NT2/D1 (cell line): Measurements from ENCODE around the gene PFKP.
"Not testable (repeated sequence)": the region's sequence is repeated elsewhere in the genome, so short reads cannot be mapped to it uniquely, and the experiment has no call there.

Experiments used
- DNase-seq: peaks from one replicate; pipeline ENCODE4 v3.0.0-alpha.2; 2011; ENCODE audit warnings: low read depth, low spot score
- H3K27me3 ChIP-seq: 2 replicates; pipeline ENCODE4 v1.6.0; 2011; ENCODE audit warnings: mild to moderate bottlenecking; ENCODE audit not compliant: insufficient read length, insufficient read depth
- H3K36me3 ChIP-seq: 2 replicates; pipeline ENCODE4 v1.6.1; 2011; ENCODE audit warnings: mild to moderate bottlenecking, low read length, mixed read lengths; ENCODE audit not compliant: insufficient read depth, insufficient read length
- H3K4me1 ChIP-seq: 2 replicates; pipeline ENCODE4 v1.5.1; 2011; ENCODE audit not compliant: insufficient read depth, insufficient read length
- H3K4me3 ChIP-seq: 2 replicates; pipeline ENCODE4 v1.5.1; 2011; ENCODE audit warnings: low read depth; ENCODE audit not compliant: insufficient read length
- H3K9ac ChIP-seq: 2 replicates; pipeline ENCODE4 v1.6.0; 2011; ENCODE audit warnings: low read depth; ENCODE audit not compliant: insufficient read length
- H3K9me3 ChIP-seq: 2 replicates; pipeline ENCODE4 v1.5.1; 2011; ENCODE audit warnings: mild to moderate bottlenecking, low read length; ENCODE audit not compliant: insufficient read depth
- SUZ12 ChIP-seq: IDR thresholded peaks from 2 replicates; pipeline ENCODE4 v1.6.1; 2011; ENCODE audit not compliant: insufficient read length, insufficient read depth; ENCODE audit errors: extremely low read depth
- YY1 ChIP-seq: IDR thresholded peaks from 2 replicates; pipeline ENCODE4 v1.6.1; 2011; ENCODE audit not compliant: insufficient read length, insufficient read depth
- ZNF274 ChIP-seq: IDR thresholded peaks from 2 replicates; pipeline ENCODE4 v1.6.1; 2011; ENCODE audit warnings: mild to moderate bottlenecking, low read depth, low read length

The PFKP gene

GRCh38 chr10:3105905-3106304, 38.6 kb downstream of the PFKP start:
- peaks cover 70% of the 10 kb centered on the region for H3K36me3 ChIP-seq
- no peak for TF ChIP-seq YY1
- no peak for TF ChIP-seq SUZ12
- no peak for TF ChIP-seq ZNF274

DNA sequence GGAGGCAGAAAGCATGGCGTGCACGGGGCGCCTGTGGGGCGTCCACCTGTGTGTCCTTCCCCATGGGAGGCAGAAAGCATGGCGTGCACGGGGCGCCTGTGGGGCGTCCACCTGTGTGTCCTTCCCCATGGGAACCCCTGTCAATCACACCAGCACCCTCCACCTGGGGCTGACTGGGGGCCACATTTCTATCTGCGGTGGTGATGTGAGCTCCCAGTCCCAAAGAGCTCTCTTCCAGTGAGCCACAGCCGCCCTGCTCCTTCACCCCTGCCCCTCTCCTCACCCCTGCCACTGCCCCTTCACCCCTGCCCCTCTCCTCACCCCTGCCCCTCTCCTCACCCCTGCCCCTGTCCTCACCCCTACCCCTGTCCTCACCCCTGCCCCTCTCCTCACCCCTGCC, 39.0 kb downstream of the PFKP start:
- H3K27me3 ChIP-seq, H3K4me3 ChIP-seq, H3K9me3 ChIP-seq, DNase-seq, H3K9ac ChIP-seq, H3K4me1 ChIP-seq: not testable (repeated sequence)
- peaks cover 70% of the 10 kb centered on the region for H3K36me3 ChIP-seq

More at GRCh38 chr10:3105905-3106304, 38.6 kb downstream of the PFKP start:
- Histone ChIP-seq H3K27me3 (no peaks in the 10 kb centered on the region), H3K9ac (no peak overlapping the region), H3K4me1 (no peaks in the 10 kb centered on the region), H3K9me3 (no peaks in the 10 kb centered on the region), H3K4me3 (no peak overlapping the region)
- DNase-seq: no peak

GRCh38 chr10:3106928-3107425, 39.6 kb downstream of the PFKP start:
- Histone ChIP-seq H3K9ac (no peak overlapping the region), H3K27me3 (no peaks in the 10 kb centered on the region), H3K4me1 (no peaks in the 10 kb centered on the region), H3K9me3 (no peaks in the 10 kb centered on the region), H3K36me3 (peaks cover 72% of the 10 kb centered on the region), H3K4me3 (no peak overlapping the region)
- DNase-seq: no peak
- TF ChIP-seq SUZ12 (no peak), ZNF274 (no peak)

- Histone ChIP-seq H3K4me1 (no peaks in the 10 kb centered on the region), H3K9ac (no peak overlapping the region), H3K4me3 (no peak overlapping the region), H3K9me3 (no peaks in the 10 kb centered on the region), H3K27me3 (no peaks in the 10 kb centered on the region), H3K36me3 (peaks cover 77% of the 10 kb centered on the region)
- TF ChIP-seq SUZ12 (no peak), YY1 (no peak), ZNF274 (no peak)
- no peak for DNase-seq
Measured at GRCh38 chr10:3107426-3107961, 40.1 kb downstream of the PFKP start.

GRCh38 chr10:3108033-3108432, 40.7 kb downstream of the PFKP start:
- no peaks in the 10 kb centered on the region for H3K27me3 ChIP-seq
- peaks cover 78% of the 10 kb centered on the region for H3K36me3 ChIP-seq
- no peak overlapping the region for H3K9ac ChIP-seq
- no peak for TF ChIP-seq SUZ12
- TF ChIP-seq ZNF274: no peak
- TF ChIP-seq YY1: no peak
- no peaks in the 10 kb centered on the region for H3K9me3 ChIP-seq
- H3K4me1 ChIP-seq: no peaks in the 10 kb centered on the region
- no peak for DNase-seq
- H3K4me3 ChIP-seq: no peak overlapping the region

DNA sequence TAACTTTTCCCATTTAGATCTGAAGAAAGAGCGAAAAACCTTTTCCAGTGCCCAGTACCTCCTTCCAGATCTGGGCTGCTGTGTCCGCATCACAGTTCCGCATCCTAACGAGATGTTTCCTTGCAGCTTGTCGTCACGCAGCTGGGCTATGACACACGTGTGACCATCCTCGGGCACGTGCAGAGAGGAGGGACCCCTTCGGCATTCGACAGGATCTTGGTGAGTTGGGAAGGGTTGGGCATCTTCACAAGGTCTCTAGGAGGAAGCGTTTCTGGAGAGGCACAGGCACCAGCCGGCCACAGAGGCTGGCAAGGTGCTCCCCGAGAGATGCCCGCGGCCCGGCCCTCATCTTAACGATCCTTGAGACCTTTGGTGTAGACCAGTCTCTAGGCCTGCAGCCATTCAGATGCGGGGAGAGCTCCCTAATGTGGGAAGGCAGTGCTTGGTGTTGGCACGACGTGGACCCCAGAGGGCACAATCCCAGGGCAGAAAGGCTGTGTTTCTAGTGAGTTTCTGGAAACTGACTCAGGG, 41.3 kb downstream of the PFKP start:
- Histone ChIP-seq H3K36me3 (peaks cover 82% of the 10 kb centered on the region), H3K9ac (no peak overlapping the region)

DNA sequence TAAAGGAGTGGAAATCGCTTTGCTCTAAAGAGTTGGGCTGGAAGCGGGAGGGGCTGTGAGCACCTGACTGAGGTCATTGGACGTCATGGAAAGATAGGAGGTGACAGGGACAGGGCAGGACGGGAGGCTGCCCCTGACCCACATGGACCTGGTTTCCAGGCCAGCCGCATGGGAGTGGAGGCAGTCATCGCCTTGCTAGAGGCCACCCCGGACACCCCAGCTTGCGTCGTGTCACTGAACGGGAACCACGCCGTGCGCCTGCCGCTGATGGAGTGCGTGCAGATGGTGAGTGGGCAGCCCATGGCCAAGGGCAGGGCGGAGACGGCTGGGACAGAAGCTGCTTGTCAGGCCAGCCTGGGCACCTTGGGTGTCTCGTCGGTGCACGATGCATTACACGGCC, 41.8 kb downstream of the PFKP start:
- TF ChIP-seq SUZ12 (no peak), YY1 (no peak), ZNF274 (no peak)
- H3K4me1 ChIP-seq: no peaks in the 10 kb centered on the region
- H3K36me3 ChIP-seq: peaks cover 79% of the 10 kb centered on the region
- no peak for DNase-seq
- no peaks in the 10 kb centered on the region for H3K9me3 ChIP-seq
- no peak overlapping the region for H3K9ac ChIP-seq
- H3K4me3 ChIP-seq: no peak overlapping the region
- H3K27me3 ChIP-seq: no peaks in the 10 kb centered on the region

More for the DNA sequence above, 41.3 kb downstream of the PFKP start:
- no peak for DNase-seq
- H3K27me3 ChIP-seq: no peaks in the 10 kb centered on the region
- H3K4me1 ChIP-seq: no peaks in the 10 kb centered on the region
- H3K9me3 ChIP-seq: no peaks in the 10 kb centered on the region
- TF ChIP-seq SUZ12 (no peak), ZNF274 (no peak), YY1 (no peak)
- H3K4me3 ChIP-seq: no peak overlapping the region

- H3K9me3 ChIP-seq: no peaks in the 10 kb centered on the region
- no peak overlapping the region for H3K4me3 ChIP-seq
- peaks cover 79% of the 10 kb centered on the region for H3K36me3 ChIP-seq
- H3K4me1 ChIP-seq: no peaks in the 10 kb centered on the region
- H3K27me3 ChIP-seq: no peaks in the 10 kb centered on the region
- DNase-seq: no peak
- TF ChIP-seq ZNF274 (no peak), SUZ12 (no peak), YY1 (no peak)
- H3K9ac ChIP-seq: no peak overlapping the region
Measured at GRCh38 chr10:3109633-3110032, 42.3 kb downstream of the PFKP start.
